ENCODE data around the gene RNPEP. TPM values are rescaled to one million over a fixed set of nuclear protein-coding genes. Genes with fewer than 3 reads are reported as not detected.

RNPEP gene
- total RNA-seq, 1 experiment from 2014 or later = 57.4 TPM

GRCh38 chr1:202014915-202015661, 32.6 kb downstream of the RNPEP start:
- DNase-seq (ENCODE audit: low spot score) = no peak
- Mint-ChIP-seq H3K9me3 (no peaks in the 10 kb centered on the region), H3K4me3 (no peak overlapping the region), H3K4me1 (peaks cover 33% of the 10 kb centered on the region), H3K36me3 (peaks cover 11% of the 10 kb centered on the region), H3K27ac (no peak overlapping the region), H3K27me3 (ENCODE audit: low read depth) (no peaks in the 10 kb centered on the region)
- CTCF ChIA-PET = interaction anchor here (2.0 kb wide), 1 partner anchor 10 kb away, joined by 4 read pairs; no protein-coding TSS in a partner anchor
- TF ChIP-seq ZNF219 (CRISPR knock-in tag; IDR thresholded peaks at IDR 0.05; ENCODE audit: borderline replicate concordance) (no peak), SMAD4 (CRISPR knock-in tag; IDR thresholded peaks at IDR 0.05) (no peak), ZNF121 (CRISPR knock-in tag; IDR thresholded peaks at IDR 0.05) (no peak), GABPB1 (CRISPR knock-in tag; IDR thresholded peaks at IDR 0.05) (no peak), NR3C1 (CRISPR knock-in tag; conservative IDR thresholded peaks at IDR 0.05; ENCODE audit: low read depth) (no peak)
- TF ChIP-seq, protein P1, sequence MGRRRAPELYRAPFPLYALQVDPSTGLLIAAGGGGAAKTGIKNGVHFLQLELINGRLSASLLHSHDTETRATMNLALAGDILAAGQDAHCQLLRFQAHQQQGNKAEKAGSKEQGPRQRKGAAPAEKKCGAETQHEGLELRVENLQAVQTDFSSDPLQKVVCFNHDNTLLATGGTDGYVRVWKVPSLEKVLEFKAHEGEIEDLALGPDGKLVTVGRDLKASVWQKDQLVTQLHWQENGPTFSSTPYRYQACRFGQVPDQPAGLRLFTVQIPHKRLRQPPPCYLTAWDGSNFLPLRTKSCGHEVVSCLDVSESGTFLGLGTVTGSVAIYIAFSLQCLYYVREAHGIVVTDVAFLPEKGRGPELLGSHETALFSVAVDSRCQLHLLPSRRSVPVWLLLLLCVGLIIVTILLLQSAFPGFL (CRISPR knock-in tag; IDR thresholded peaks at IDR 0.05; ENCODE audit: borderline replicate concordance) = no peak
- TF ChIP-seq, protein P2, sequence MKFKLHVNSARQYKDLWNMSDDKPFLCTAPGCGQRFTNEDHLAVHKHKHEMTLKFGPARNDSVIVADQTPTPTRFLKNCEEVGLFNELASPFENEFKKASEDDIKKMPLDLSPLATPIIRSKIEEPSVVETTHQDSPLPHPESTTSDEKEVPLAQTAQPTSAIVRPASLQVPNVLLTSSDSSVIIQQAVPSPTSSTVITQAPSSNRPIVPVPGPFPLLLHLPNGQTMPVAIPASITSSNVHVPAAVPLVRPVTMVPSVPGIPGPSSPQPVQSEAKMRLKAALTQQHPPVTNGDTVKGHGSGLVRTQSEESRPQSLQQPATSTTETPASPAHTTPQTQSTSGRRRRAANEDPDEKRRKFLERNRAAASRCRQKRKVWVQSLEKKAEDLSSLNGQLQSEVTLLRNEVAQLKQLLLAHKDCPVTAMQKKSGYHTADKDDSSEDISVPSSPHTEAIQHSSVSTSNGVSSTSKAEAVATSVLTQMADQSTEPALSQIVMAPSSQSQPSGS (CRISPR knock-in tag; IDR thresholded peaks at IDR 0.05; ENCODE audit: borderline replicate concordance, low read depth) = no peak
- ATAC-seq = no peak
- POLR2A ChIA-PET = interaction anchor here (0.6 to 1.2 kb wide), 2 partner anchors 31 to 120 kb away, joined by 3 to 5 read pairs; no protein-coding TSS in a partner anchor

- POLR2A ChIA-PET = interaction anchor here (0.6 to 1.2 kb wide), 2 partner anchors 30 to 119 kb away, joined by 3 to 5 read pairs; no protein-coding TSS in a partner anchor
Measured at GRCh38 chr1:202015662-202015937, 33.2 kb downstream of the RNPEP start.

More at GRCh38 chr1:202015662-202015937, 33.2 kb downstream of the RNPEP start:
- H3K4me1 Mint-ChIP-seq = peaks cover 30% of the 10 kb centered on the region
- CTCF ChIA-PET = interaction anchor here (2.0 kb wide), 1 partner anchor 10 kb away, joined by 4 read pairs; no protein-coding TSS in a partner anchor
- DNase-seq (ENCODE audit: low spot score) (no peak), ATAC-seq (no peak)
- TF ChIP-seq ZNF532 (CRISPR knock-in tag; IDR thresholded peaks at IDR 0.05; ENCODE audit: borderline replicate concordance) = no peak
- TF ChIP-seq NR1H2 (CRISPR knock-in tag; IDR thresholded peaks at IDR 0.05) = no peak
- TF ChIP-seq PRRX2 (CRISPR knock-in tag; IDR thresholded peaks at IDR 0.05) = no peak
- TF ChIP-seq, protein P3, sequence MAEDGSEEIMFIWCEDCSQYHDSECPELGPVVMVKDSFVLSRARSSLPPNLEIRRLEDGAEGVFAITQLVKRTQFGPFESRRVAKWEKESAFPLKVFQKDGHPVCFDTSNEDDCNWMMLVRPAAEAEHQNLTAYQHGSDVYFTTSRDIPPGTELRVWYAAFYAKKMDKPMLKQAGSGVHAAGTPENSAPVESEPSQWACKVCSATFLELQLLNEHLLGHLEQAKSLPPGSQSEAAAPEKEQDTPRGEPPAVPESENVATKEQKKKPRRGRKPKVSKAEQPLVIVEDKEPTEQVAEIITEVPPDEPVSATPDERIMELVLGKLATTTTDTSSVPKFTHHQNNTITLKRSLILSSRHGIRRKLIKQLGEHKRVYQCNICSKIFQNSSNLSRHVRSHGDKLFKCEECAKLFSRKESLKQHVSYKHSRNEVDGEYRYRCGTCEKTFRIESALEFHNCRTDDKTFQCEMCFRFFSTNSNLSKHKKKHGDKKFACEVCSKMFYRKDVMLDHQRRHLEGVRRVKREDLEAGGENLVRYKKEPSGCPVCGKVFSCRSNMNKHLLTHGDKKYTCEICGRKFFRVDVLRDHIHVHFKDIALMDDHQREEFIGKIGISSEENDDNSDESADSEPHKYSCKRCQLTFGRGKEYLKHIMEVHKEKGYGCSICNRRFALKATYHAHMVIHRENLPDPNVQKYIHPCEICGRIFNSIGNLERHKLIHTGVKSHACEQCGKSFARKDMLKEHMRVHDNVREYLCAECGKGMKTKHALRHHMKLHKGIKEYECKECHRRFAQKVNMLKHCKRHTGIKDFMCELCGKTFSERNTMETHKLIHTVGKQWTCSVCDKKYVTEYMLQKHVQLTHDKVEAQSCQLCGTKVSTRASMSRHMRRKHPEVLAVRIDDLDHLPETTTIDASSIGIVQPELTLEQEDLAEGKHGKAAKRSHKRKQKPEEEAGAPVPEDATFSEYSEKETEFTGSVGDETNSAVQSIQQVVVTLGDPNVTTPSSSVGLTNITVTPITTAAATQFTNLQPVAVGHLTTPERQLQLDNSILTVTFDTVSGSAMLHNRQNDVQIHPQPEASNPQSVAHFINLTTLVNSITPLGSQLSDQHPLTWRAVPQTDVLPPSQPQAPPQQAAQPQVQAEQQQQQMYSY (CRISPR knock-in tag; IDR thresholded peaks at IDR 0.05) = no peak
- TF ChIP-seq, protein P4, sequence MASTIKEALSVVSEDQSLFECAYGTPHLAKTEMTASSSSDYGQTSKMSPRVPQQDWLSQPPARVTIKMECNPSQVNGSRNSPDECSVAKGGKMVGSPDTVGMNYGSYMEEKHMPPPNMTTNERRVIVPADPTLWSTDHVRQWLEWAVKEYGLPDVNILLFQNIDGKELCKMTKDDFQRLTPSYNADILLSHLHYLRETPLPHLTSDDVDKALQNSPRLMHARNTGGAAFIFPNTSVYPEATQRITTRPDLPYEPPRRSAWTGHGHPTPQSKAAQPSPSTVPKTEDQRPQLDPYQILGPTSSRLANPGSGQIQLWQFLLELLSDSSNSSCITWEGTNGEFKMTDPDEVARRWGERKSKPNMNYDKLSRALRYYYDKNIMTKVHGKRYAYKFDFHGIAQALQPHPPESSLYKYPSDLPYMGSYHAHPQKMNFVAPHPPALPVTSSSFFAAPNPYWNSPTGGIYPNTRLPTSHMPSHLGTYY (CRISPR knock-in tag; IDR thresholded peaks at IDR 0.05) = no peak
- TF ChIP-seq NFE2L1 (CRISPR knock-in tag; IDR thresholded peaks at IDR 0.05) = no peak
- TF ChIP-seq NR2C2 (CRISPR knock-in tag; IDR thresholded peaks at IDR 0.05) = no peak
- TF ChIP-seq JAZF1 (CRISPR knock-in tag; IDR thresholded peaks at IDR 0.05) = no peak
- no peak for TF ChIP-seq ELF4 (CRISPR knock-in tag; IDR thresholded peaks at IDR 0.05; ENCODE audit: low read depth)
- TF ChIP-seq, protein P5, sequence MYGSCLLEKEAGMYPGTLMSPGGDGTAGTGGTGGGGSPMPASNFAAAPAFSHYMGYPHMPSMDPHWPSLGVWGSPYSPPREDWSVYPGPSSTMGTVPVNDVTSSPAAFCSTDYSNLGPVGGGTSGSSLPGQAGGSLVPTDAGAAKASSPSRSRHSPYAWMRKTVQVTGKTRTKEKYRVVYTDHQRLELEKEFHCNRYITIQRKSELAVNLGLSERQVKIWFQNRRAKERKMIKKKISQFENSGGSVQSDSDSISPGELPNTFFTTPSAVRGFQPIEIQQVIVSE (CRISPR knock-in tag; IDR thresholded peaks at IDR 0.05; ENCODE audit: borderline replicate concordance) = no peak
- TF ChIP-seq MAX (CRISPR knock-in tag; IDR thresholded peaks at IDR 0.05) = no peak
- H3K27ac Mint-ChIP-seq = no peak overlapping the region
- peaks cover 11% of the 10 kb centered on the region for H3K36me3 Mint-ChIP-seq
- no peaks in the 10 kb centered on the region for H3K9me3 Mint-ChIP-seq
- H3K4me3 Mint-ChIP-seq = no peak overlapping the region
- no peaks in the 10 kb centered on the region for H3K27me3 Mint-ChIP-seq (ENCODE audit: low read depth)

All from WTC11 (cell line).